H9 (cell line): ENCODE results near the gene MUC5B. TPM values are rescaled to one million over a fixed set of nuclear protein-coding genes. Genes with fewer than 3 reads are reported as not detected.
"Not testable (repeated sequence)": the region's sequence is repeated elsewhere in the genome, so short reads cannot be mapped to it uniquely, and the experiment has no call there.

ENCODE experiments used
- DNase-seq: peaks from one replicate; pipeline ENCODE4 v3.0.0-alpha.2; 2017
- H2AFZ ChIP-seq: one replicate; pipeline ENCODE4 v1.6.1; 2013; ENCODE audit warnings: mild to moderate bottlenecking, low read length, control low read depth, moderate library complexity
- H2AK5ac ChIP-seq: 2 replicates; pipeline ENCODE4 v1.6.1; 2013; ENCODE audit warnings: low read length, control low read depth, mixed read lengths; ENCODE audit not compliant: insufficient read length
- H2BK120ac ChIP-seq: one replicate; pipeline ENCODE4 v1.6.1; 2013; ENCODE audit warnings: low read depth, mild to moderate bottlenecking, low read length, control low read depth, inconsistent platforms; ENCODE audit not compliant: poor library complexity, severe bottlenecking
- H2BK12ac ChIP-seq: 2 replicates; pipeline ENCODE4 v1.6.1; 2013; ENCODE audit warnings: low read length, control low read depth, mixed read lengths, low read depth; ENCODE audit not compliant: insufficient read length
- H2BK15ac ChIP-seq: 2 replicates; pipeline ENCODE4 v1.6.1; 2013; ENCODE audit warnings: low read depth, low read length, control low read depth
- H2BK20ac ChIP-seq: one replicate; pipeline ENCODE4 v1.6.1; 2013; ENCODE audit warnings: low read depth, mild to moderate bottlenecking, low read length, control low read depth, inconsistent platforms; ENCODE audit not compliant: poor library complexity, severe bottlenecking
- H2BK5ac ChIP-seq: 2 replicates; pipeline ENCODE4 v1.6.1; 2013; ENCODE audit warnings: low read length, control low read depth, mixed read lengths; ENCODE audit not compliant: insufficient read length
- H3K14ac ChIP-seq: 2 replicates; pipeline ENCODE4 v1.6.1; 2013; ENCODE audit warnings: low read length, control low read depth; ENCODE audit not compliant: insufficient read depth
- H3K18ac ChIP-seq: 2 replicates; pipeline ENCODE4 v1.6.1; 2013; ENCODE audit warnings: low read depth, mild to moderate bottlenecking, mixed read lengths, low read length, control low read depth; ENCODE audit not compliant: insufficient read length
- H3K23ac ChIP-seq: 2 replicates; pipeline ENCODE4 v1.6.1; 2013; ENCODE audit warnings: low read length, control low read depth, mixed read lengths, low read depth; ENCODE audit not compliant: insufficient read length
- H3K23me2 ChIP-seq: 2 replicates; pipeline ENCODE4 v1.6.1; 2013; ENCODE audit warnings: low read depth, mild to moderate bottlenecking, mixed read lengths, low read length, control low read depth; ENCODE audit not compliant: insufficient read length, poor library complexity, severe bottlenecking
- H3K27ac ChIP-seq: 2 replicates; pipeline ENCODE4 v1.5.1; 2013; ENCODE audit warnings: low read length, control low read depth, mixed read lengths, low read depth; ENCODE audit not compliant: insufficient read length
- H3K27me3 ChIP-seq: 2 replicates; pipeline ENCODE4 v1.6.1; 2013; ENCODE audit warnings: low read length, control low read depth, inconsistent platforms; ENCODE audit not compliant: insufficient read depth
- H3K4ac ChIP-seq: 2 replicates; pipeline ENCODE4 v1.6.1; 2013; ENCODE audit warnings: low read depth, mild to moderate bottlenecking, control low read depth, inconsistent platforms, low read length, moderate library complexity
- H3K4me1 ChIP-seq: 2 replicates; pipeline ENCODE4 v1.6.1; 2013; ENCODE audit warnings: low read length, control low read depth, inconsistent platforms; ENCODE audit not compliant: insufficient read depth
- H3K4me2 ChIP-seq: 2 replicates; pipeline ENCODE4 v1.6.1; 2013; ENCODE audit warnings: low read length, control low read depth, mixed read lengths; ENCODE audit not compliant: insufficient read length, insufficient read depth
- H3K56ac ChIP-seq: 2 replicates; pipeline ENCODE4 v1.6.1; 2013; ENCODE audit warnings: low read depth, mild to moderate bottlenecking, mixed read lengths, low read length, control low read depth; ENCODE audit not compliant: insufficient read length
- H3K79me1 ChIP-seq: 2 replicates; pipeline ENCODE4 v1.6.1; 2013; ENCODE audit warnings: low read depth, mild to moderate bottlenecking, moderate library complexity, low read length, control low read depth, inconsistent platforms; ENCODE audit not compliant: insufficient read depth, poor library complexity, severe bottlenecking
- H3K79me2 ChIP-seq: 2 replicates; pipeline ENCODE4 v1.6.1; 2013; ENCODE audit warnings: low read length, control low read depth, inconsistent platforms; ENCODE audit not compliant: insufficient read depth
- H3K9ac ChIP-seq: 2 replicates; pipeline ENCODE4 v1.6.1; 2013; ENCODE audit warnings: low read length, control low read depth, mixed read lengths; ENCODE audit not compliant: insufficient read length; ENCODE audit errors: extremely low read depth
- H3K9me3 ChIP-seq: one replicate; pipeline ENCODE4 v1.6.1; 2013; ENCODE audit warnings: low read depth, low read length, inconsistent platforms; ENCODE audit not compliant: control insufficient read depth
- H3T11ph ChIP-seq: one replicate; pipeline ENCODE4 v1.6.1; 2013; ENCODE audit warnings: mild to moderate bottlenecking, low read length, control low read depth, inconsistent platforms
- H4K20me1 ChIP-seq: one replicate; pipeline ENCODE4 v1.6.1; 2013; ENCODE audit not compliant: control insufficient read depth, insufficient read length, insufficient read depth
- H4K5ac ChIP-seq: 2 replicates; pipeline ENCODE4 v1.6.1; 2013; ENCODE audit warnings: low read depth, mild to moderate bottlenecking, mixed read lengths, low read length, control low read depth; ENCODE audit not compliant: insufficient read length
- H4K8ac ChIP-seq: replicated peaks from 2 replicates; pipeline ENCODE4 v1.6.1; 2013; ENCODE audit warnings: low read length, control low read depth, mixed read lengths, low read depth; ENCODE audit not compliant: insufficient read length
- H4K91ac ChIP-seq: 2 replicates; pipeline ENCODE4 v1.6.1; 2013; ENCODE audit warnings: low read depth, mild to moderate bottlenecking, moderate library complexity, mixed read lengths, low read length, control low read depth; ENCODE audit not compliant: insufficient read length
- H3K27ac Mint-ChIP-seq, 3 experiments: 2 replicates in 2 of 3; 3 replicates in 1 of 3; pipeline ENCODE4 v1.8.0; 2020 to 2021; ENCODE audit warnings: mixed read lengths in 3 of 3, mild to moderate bottlenecking in 1 of 3, moderate library complexity in 1 of 3
- H3K27me3 Mint-ChIP-seq: 2 replicates; pipeline ENCODE4 v1.8.0; 2021; ENCODE audit warnings: low read depth, mild to moderate bottlenecking, moderate library complexity, mixed read lengths
- H3K36me3 Mint-ChIP-seq, 3 experiments: 2 replicates in 2 of 3; 3 replicates in 1 of 3; pipeline ENCODE4 v1.8.0; 2020 to 2021; ENCODE audit warnings: low read depth in 3 of 3, mixed read lengths in 3 of 3; ENCODE audit not compliant: insufficient read depth in 1 of 3
- H3K4me1 Mint-ChIP-seq, 2 experiments: 2 replicates each; pipeline ENCODE4 v1.8.0; 2020; ENCODE audit warnings: mixed read lengths in 2 of 2
- H3K4me3 Mint-ChIP-seq, 2 experiments: 2 replicates in 1 of 2; 3 replicates in 1 of 2; pipeline ENCODE4 v1.8.0; 2020 to 2021; ENCODE audit warnings: mild to moderate bottlenecking in 2 of 2, mixed read lengths in 2 of 2, moderate library complexity in 1 of 2
- H3K9me3 Mint-ChIP-seq, 2 experiments: 2 replicates in 1 of 2; 3 replicates in 1 of 2; pipeline ENCODE4 v1.8.0; 2020; ENCODE audit warnings: mild to moderate bottlenecking in 2 of 2, mixed read lengths in 2 of 2, moderate library complexity in 1 of 2
- CTCF ChIP-seq: fragments of 200-600 bp; sonication (generic); conservative IDR thresholded peaks from 3 replicates; pipeline ENCODE4 v1.8.0; 2021; ENCODE audit warnings: antibody characterized with exemption, mild to moderate bottlenecking
- whole genome bisulfite sequencing: extraction: QIAGEN DNeasy Blood & Tissue Kit; methylation state at CpG from one replicate; pipeline ENCODE4 v1.1.7; 2013; ENCODE audit warnings: missing lambda C conversion rate, low lambda C conversion rate, mixed read lengths; ENCODE audit not compliant: insufficient read length; ENCODE audit errors: extremely low coverage; 5-methylcytosine and 5-hydroxymethylcytosine counted together
- total RNA-seq: library from RNA; stranded (reverse); gene quantifications from 2 replicates; pipeline ENCODE4 v1.2.1, GENCODE V29; 2021

MUC5B gene
- total RNA-seq, 1 experiment from 2014 or later: not detected

- Histone ChIP-seq H4K20me1 (no peaks in the 10 kb centered on the region), H2BK120ac (no peak overlapping the region), H2BK12ac (no peak overlapping the region), H3K14ac (no peak overlapping the region), H3K9me3 (no peaks in the 10 kb centered on the region), H4K91ac (no peak overlapping the region), H3K79me1 (no peaks in the 10 kb centered on the region), H3K27ac (no peak overlapping the region), H2BK5ac (no peak overlapping the region), H2AK5ac (no peak overlapping the region), H2BK20ac (no peak overlapping the region), H3K9ac (no peak overlapping the region), H3K56ac (no peak overlapping the region), H3K23me2 (no peaks in the 10 kb centered on the region), H3K4ac (no peak overlapping the region), H3T11ph (no peak overlapping the region), H3K79me2 (no peaks in the 10 kb centered on the region; the same call in 1 of the 2 replicates), H3K4me1 (no peaks in the 10 kb centered on the region), H4K8ac (no peak overlapping the region), H2AFZ (no peak overlapping the region), H3K23ac (no peak overlapping the region), H3K4me2 (no peak overlapping the region), H3K27me3 (no peaks in the 10 kb centered on the region), H4K5ac (no peak overlapping the region), H3K18ac (no peak overlapping the region), H2BK15ac (no peak overlapping the region)
- Mint-ChIP-seq H3K4me3 (no peak overlapping the region; a peak in 1 of 5 replicates), H3K4me1 (no peaks in the 10 kb centered on the region), H3K27me3 (peaks cover 4% of the 10 kb centered on the region), H3K9me3 (peaks cover 4 to 33% of the 10 kb centered on the region in 2 experiments), H3K36me3 (no peaks in the 10 kb centered on the region), H3K27ac (peak overlapping the region in 1 of 3 experiments; percentile 70; a peak in 1 of 7 replicates)
- no peak for DNase-seq
- no CpG with 5 or more reads among the region's 41 CpGs for WGBS
- no peak for TF ChIP-seq CTCF
Measured at GRCh38 chr11:1181853-1182535, 40.9 kb upstream of the MUC5B start.

GRCh38 chr11:1184139-1184538, 38.7 kb upstream of the MUC5B start:
- not testable (repeated sequence) for H3K36me3 Mint-ChIP-seq, H3K23ac ChIP-seq, H3K27me3 Mint-ChIP-seq

More at GRCh38 chr11:1184139-1184538, 38.7 kb upstream of the MUC5B start:
- not testable (repeated sequence) for H3K27ac ChIP-seq, H2BK20ac ChIP-seq, H3K4me2 ChIP-seq, H2AK5ac ChIP-seq, H2AFZ ChIP-seq, H3T11ph ChIP-seq, H3K4me1 Mint-ChIP-seq, H3K4me3 Mint-ChIP-seq, H2BK5ac ChIP-seq, H3K56ac ChIP-seq, H2BK12ac ChIP-seq, H3K79me1 ChIP-seq, H2BK120ac ChIP-seq, H3K4me1 ChIP-seq, H3K27ac Mint-ChIP-seq, H3K23me2 ChIP-seq, H3K9me3 ChIP-seq, H4K20me1 ChIP-seq, DNase-seq, H2BK15ac ChIP-seq, H3K79me2 ChIP-seq, H4K5ac ChIP-seq, H4K91ac ChIP-seq, H3K18ac ChIP-seq, H3K14ac ChIP-seq, H3K27me3 ChIP-seq, H4K8ac ChIP-seq, H3K4ac ChIP-seq, H3K9ac ChIP-seq
- WGBS: no CpG with 5 or more reads among the region's 22 CpGs
- peaks cover 4 to 28% of the 10 kb centered on the region in 2 experiments for H3K9me3 Mint-ChIP-seq
